ENCODE measurements around the gene ITGAL. TPM values are rescaled to one million over a fixed set of nuclear protein-coding genes. Genes with fewer than 3 reads are reported as not detected.

ITGAL gene
- total and polyA plus RNA-seq, 2 of the 13 experiments (the other 11 are each of a cell fraction or from before 2014, with no cell fraction given), result 0.86 to 1.2 TPM

DNA sequence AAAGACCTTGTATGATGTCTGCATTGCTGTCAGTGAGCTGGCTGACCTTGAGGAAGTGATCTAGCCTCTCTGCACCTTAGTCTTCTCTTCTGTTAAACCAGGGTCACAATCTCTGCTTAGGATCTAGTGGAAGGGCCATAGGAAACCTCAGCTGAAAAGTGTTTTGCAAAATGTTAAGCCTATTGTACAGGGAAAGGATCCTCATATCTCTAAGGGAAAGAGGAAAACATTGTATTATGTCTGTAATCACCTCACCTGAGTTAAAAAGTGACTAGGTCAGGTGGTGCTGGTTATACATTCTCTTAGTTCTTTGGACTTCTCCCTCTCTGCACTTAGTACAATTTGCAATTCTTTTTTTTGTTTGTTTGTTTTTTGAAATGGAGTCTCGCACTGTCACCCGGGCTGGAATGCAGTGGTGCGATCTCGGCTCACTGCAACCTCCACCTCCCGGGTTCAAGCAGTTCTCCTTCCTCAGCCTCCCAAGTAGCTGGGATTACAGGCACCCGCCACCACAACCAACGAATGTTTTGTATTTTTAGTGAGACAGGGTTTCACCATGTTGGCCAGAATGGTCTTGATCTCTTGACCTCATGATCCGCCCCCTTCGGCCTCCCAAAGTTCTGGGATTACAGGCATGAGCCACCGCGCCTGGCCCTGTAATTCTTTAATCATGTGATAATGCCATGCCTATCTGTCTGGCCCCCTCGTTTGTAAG, 24.9 kb upstream of the ITGAL start (continued):
- TF ChIP-seq, protein P1, sequence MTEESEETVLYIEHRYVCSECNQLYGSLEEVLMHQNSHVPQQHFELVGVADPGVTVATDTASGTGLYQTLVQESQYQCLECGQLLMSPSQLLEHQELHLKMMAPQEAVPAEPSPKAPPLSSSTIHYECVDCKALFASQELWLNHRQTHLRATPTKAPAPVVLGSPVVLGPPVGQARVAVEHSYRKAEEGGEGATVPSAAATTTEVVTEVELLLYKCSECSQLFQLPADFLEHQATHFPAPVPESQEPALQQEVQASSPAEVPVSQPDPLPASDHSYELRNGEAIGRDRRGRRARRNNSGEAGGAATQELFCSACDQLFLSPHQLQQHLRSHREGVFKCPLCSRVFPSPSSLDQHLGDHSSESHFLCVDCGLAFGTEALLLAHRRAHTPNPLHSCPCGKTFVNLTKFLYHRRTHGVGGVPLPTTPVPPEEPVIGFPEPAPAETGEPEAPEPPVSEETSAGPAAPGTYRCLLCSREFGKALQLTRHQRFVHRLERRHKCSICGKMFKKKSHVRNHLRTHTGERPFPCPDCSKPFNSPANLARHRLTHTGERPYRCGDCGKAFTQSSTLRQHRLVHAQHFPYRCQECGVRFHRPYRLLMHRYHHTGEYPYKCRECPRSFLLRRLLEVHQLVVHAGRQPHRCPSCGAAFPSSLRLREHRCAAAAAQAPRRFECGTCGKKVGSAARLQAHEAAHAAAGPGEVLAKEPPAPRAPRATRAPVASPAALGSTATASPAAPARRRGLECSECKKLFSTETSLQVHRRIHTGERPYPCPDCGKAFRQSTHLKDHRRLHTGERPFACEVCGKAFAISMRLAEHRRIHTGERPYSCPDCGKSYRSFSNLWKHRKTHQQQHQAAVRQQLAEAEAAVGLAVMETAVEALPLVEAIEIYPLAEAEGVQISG (CRISPR knock-in tag; IDR thresholded peaks at IDR 0.05), result peak; percentile 81
- TF ChIP-seq, protein P2, sequence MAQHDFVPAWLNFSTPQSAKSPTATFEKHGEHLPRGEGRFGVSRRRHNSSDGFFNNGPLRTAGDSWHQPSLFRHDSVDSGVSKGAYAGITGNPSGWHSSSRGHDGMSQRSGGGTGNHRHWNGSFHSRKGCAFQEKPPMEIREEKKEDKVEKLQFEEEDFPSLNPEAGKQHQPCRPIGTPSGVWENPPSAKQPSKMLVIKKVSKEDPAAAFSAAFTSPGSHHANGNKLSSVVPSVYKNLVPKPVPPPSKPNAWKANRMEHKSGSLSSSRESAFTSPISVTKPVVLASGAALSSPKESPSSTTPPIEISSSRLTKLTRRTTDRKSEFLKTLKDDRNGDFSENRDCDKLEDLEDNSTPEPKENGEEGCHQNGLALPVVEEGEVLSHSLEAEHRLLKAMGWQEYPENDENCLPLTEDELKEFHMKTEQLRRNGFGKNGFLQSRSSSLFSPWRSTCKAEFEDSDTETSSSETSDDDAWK (CRISPR knock-in tag; IDR thresholded peaks at IDR 0.05), result no peak
- peak; percentile 64; the same call in 1 of the 2 replicates for TF ChIP-seq SALL2 (CRISPR knock-in tag; IDR thresholded peaks at IDR 0.05)
- TF ChIP-seq RFXAP (CRISPR knock-in tag; IDR thresholded peaks at IDR 0.05; ENCODE audit: borderline replicate concordance), result peak; percentile 57; the same call in 1 of the 2 replicates
- no peak for TF ChIP-seq SCMH1 (CRISPR knock-in tag; IDR thresholded peaks at IDR 0.05; ENCODE audit: borderline replicate concordance)
- TF ChIP-seq, protein P3, sequence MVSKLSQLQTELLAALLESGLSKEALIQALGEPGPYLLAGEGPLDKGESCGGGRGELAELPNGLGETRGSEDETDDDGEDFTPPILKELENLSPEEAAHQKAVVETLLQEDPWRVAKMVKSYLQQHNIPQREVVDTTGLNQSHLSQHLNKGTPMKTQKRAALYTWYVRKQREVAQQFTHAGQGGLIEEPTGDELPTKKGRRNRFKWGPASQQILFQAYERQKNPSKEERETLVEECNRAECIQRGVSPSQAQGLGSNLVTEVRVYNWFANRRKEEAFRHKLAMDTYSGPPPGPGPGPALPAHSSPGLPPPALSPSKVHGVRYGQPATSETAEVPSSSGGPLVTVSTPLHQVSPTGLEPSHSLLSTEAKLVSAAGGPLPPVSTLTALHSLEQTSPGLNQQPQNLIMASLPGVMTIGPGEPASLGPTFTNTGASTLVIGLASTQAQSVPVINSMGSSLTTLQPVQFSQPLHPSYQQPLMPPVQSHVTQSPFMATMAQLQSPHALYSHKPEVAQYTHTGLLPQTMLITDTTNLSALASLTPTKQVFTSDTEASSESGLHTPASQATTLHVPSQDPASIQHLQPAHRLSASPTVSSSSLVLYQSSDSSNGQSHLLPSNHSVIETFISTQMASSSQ (IDR thresholded peaks at IDR 0.05; ENCODE audit: low read depth), result peak; percentile 98
- TF ChIP-seq, protein P3 (CRISPR knock-in tag; IDR thresholded peaks at IDR 0.05; ENCODE audit: borderline replicate concordance), result peak; percentile 98
- no peak for TF ChIP-seq ZNF225 (CRISPR knock-in tag; IDR thresholded peaks at IDR 0.05)
- no peak for TF ChIP-seq IRX3 (CRISPR knock-in tag; IDR thresholded peaks at IDR 0.05; ENCODE audit: borderline replicate concordance, low read depth)
- TF ChIP-seq SPEN (CRISPR knock-in tag; IDR thresholded peaks at IDR 0.05; ENCODE audit: low read depth), result peak; percentile 54; the same call in 1 of the 2 replicates
- TF ChIP-seq, protein P4, sequence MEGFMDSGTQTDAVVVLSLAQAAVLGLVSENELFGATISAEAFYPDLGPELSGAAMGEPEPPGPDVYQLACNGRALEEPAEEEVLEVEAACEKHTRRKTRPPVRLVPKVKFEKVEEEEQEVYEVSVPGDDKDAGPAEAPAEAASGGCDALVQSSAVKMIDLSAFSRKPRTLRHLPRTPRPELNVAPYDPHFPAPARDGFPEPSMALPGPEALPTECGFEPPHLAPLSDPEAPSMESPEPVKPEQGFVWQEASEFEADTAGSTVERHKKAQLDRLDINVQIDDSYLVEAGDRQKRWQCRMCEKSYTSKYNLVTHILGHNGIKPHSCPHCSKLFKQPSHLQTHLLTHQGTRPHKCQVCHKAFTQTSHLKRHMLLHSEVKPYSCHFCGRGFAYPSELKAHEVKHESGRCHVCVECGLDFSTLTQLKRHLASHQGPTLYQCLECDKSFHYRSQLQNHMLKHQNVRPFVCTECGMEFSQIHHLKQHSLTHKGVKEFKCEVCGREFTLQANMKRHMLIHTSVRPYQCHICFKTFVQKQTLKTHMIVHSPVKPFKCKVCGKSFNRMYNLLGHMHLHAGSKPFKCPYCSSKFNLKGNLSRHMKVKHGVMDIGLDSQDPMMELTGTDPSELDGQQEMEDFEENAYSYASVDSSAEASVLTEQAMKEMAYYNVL (CRISPR knock-in tag; IDR thresholded peaks at IDR 0.05; ENCODE audit: borderline replicate concordance), result peak; percentile 98
- TF ChIP-seq CAMTA2 (CRISPR knock-in tag; IDR thresholded peaks at IDR 0.05; ENCODE audit: borderline replicate concordance), result 0 out of 2 replicates have a peak, but pooled peaks have one; percentile 59
- TF ChIP-seq ZNF775 (CRISPR knock-in tag; IDR thresholded peaks at IDR 0.05; ENCODE audit: borderline replicate concordance), result peak; percentile 94
- TF ChIP-seq ZNF761 (CRISPR knock-in tag; conservative IDR thresholded peaks at IDR 0.05), result peak; percentile 83; the same call in 1 of the 2 replicates
- no peak for TF ChIP-seq ATRX (CRISPR knock-in tag; IDR thresholded peaks at IDR 0.05; ENCODE audit: borderline replicate concordance)
- peak; percentile 89 for TF ChIP-seq ISL2 (CRISPR knock-in tag; IDR thresholded peaks at IDR 0.05)
